HG03135 (cell line): ENCODE results near the gene CACNB4.

Source experiments
- ATAC-seq: cut with Tn5 transposase; IDR thresholded peaks from one replicate; pipeline ENCODE4 v1.9.1; 2021; ENCODE audit warnings: mild to moderate bottlenecking, moderate library complexity; ENCODE audit not compliant: unreplicated experiment

Gene CACNB4

GRCh38 chr2:152089238-152089637, 9.6 kb downstream of the CACNB4 start:
- ATAC-seq = no peak

- ATAC-seq = no peak
Observed at GRCh38 chr2:152088006-152088405, 10.8 kb downstream of the CACNB4 start.

- no peak for ATAC-seq
Observed at GRCh38 chr2:152086231-152086630, 12.6 kb downstream of the CACNB4 start.

GRCh38 chr2:152084076-152084475, 14.8 kb downstream of the CACNB4 start:
- ATAC-seq = no peak

GRCh38 chr2:152083202-152083875, 15.5 kb downstream of the CACNB4 start:
- ATAC-seq = no peak

- ATAC-seq = peak; percentile 69
Observed at GRCh38 chr2:152078662-152079061, 20.2 kb downstream of the CACNB4 start.

GRCh38 chr2:152078023-152078422, 20.8 kb downstream of the CACNB4 start:
- ATAC-seq = no peak

GRCh38 chr2:152075461-152076050, 23.3 kb downstream of the CACNB4 start:
- ATAC-seq = no peak

- ATAC-seq = no peak
Observed at GRCh38 chr2:152072011-152072410, 26.8 kb downstream of the CACNB4 start.

GRCh38 chr2:152071518-152071917, 27.3 kb downstream of the CACNB4 start:
- no peak for ATAC-seq

- ATAC-seq = peak; percentile 84
Observed at GRCh38 chr2:152071092-152071491, 27.8 kb downstream of the CACNB4 start.

- ATAC-seq = no peak
Observed at GRCh38 chr2:152068226-152068625, 30.6 kb downstream of the CACNB4 start.

GRCh38 chr2:152067823-152068222, 31.0 kb downstream of the CACNB4 start:
- no peak for ATAC-seq

GRCh38 chr2:152065945-152066344, 32.9 kb downstream of the CACNB4 start:
- no peak for ATAC-seq

- ATAC-seq = no peak
Observed at GRCh38 chr2:152064001-152064400, 34.8 kb downstream of the CACNB4 start.

GRCh38 chr2:152063325-152063924, 35.4 kb downstream of the CACNB4 start:
- no peak for ATAC-seq

- ATAC-seq = peak; percentile 48
Observed at GRCh38 chr2:152062125-152063091, 36.4 kb downstream of the CACNB4 start.

- ATAC-seq = no peak
Observed at GRCh38 chr2:152061383-152061782, 37.5 kb downstream of the CACNB4 start.

- ATAC-seq = no peak
Observed at GRCh38 chr2:152058655-152059054, 40.2 kb downstream of the CACNB4 start.

- no peak for ATAC-seq
Observed at GRCh38 chr2:152056418-152056817, 42.4 kb downstream of the CACNB4 start.
